ENCODE results near the gene ARHGEF28. TPM values are rescaled to one million over a fixed set of nuclear protein-coding genes. Genes with fewer than 3 reads are reported as not detected.
A peak's percentile ranks its signal among the peaks of the same experiment; 100 is the strongest.

Gene ARHGEF28
- polyA plus RNA-seq, 3 donors: not detected

DNA sequence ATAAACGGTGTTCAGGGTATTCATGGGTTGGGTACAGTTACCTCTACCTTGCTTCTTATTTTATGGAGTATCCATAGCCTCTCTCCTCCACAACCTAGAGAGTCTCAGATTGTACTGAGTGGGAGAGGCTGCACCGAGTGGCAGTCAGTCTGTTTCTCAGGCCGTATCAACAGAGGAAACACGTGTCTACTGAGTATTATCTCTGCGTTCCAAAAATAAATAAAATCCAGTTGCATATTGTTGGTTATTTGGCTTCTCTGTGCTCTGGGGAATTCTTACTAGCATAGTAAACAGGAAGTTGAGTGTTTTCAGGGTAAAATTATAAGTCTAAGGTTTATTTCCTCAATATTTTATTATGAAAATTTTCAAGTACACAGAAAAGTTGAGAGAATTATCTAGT, 231.0 kb downstream of the ARHGEF28 start:
- TF ChIP-seq CTCF (IDR thresholded peaks at IDR 0.05): no peak
- DNase-seq: peak in 1 of 3 donors; percentile 13
- Mint-ChIP-seq H3K27me3 (ENCODE audit: low read depth in 3 of 3) (peaks cover 0 to 2% (median 0%) of the 10 kb centered on the region in 3 donors), H3K4me1 (peaks cover 55% of the 10 kb centered on the region), H3K9me3 (peaks cover 0 to 2% (median 0%) of the 10 kb centered on the region in 7 donors), H3K4me3 (no peak overlapping the region), H3K27ac (peak overlapping the region in 2 of 7 donors; percentile 43 to 62), H3K36me3 (no peaks in the 10 kb centered on the region)
- Histone ChIP-seq H4K20me1 (ENCODE audit: insufficient read depth, low read length) (no peaks in the 10 kb centered on the region), H3K27ac (ENCODE audit: low read depth in 1 of 2, low read length in 2 of 2) (no peak overlapping the region), H3K4me3 (replicated peaks in 1 of 3; ENCODE audit: low read depth in 2 of 3, low read length in 3 of 3) (no peak overlapping the region), H3K79me2 (ENCODE audit: insufficient read depth, low read length) (no peaks in the 10 kb centered on the region), H3K9ac (ENCODE audit: insufficient read depth, low read length, poor library complexity, severe bottlenecking) (no peak overlapping the region), H2AFZ (ENCODE audit: insufficient read depth, low read depth, low read length, poor library complexity, severe bottlenecking) (no peak overlapping the region), H3K9me3 (replicated peaks in 1 of 2; ENCODE audit: control insufficient read depth in 1 of 2, insufficient read depth in 1 of 2, low read length in 2 of 2) (no peaks in the 10 kb centered on the region), H3K27me3 (ENCODE audit: control insufficient read depth in 2 of 2, insufficient read depth in 2 of 2, low read length in 2 of 2) (no peaks in the 10 kb centered on the region), H3K36me3 (replicated peaks in 1 of 2; ENCODE audit: control insufficient read depth in 1 of 2, insufficient read depth in 2 of 2, low read length in 2 of 2) (no peaks in the 10 kb centered on the region), H3K4me2 (replicated peaks; ENCODE audit: extremely low read depth, low read length, poor library complexity, severe bottlenecking) (no peak overlapping the region), H3K4me1 (ENCODE audit: control insufficient read depth in 1 of 2, insufficient read depth in 2 of 2, low read length in 2 of 2) (peaks cover 37 to 60% of the 10 kb centered on the region in 2 donors)
- no CpG with 5 or more reads among the region's 5 CpGs for WGBS (ENCODE audit: insufficient coverage)
- intact Hi-C loops (cut with micrococcal nuclease): no loop called here

DNA sequence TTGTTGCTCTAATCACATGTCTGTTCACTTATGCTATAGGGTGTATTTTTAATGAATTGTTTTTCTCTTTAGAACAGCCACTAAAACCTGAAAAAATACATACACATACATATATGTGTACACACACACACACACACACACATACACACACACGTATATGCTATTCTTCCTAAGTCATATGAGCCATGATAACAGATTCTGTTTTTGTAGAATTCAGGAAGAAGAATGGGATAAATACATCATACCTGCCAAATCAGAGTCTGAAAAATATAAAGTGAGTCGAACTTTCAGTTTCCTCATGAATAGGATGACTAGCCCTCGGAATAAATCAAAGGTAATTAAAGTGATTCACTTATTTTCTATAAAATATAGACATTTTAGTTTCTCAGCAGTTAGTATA, 231.4 kb downstream of the ARHGEF28 start:
- H3K27me3 ChIP-seq (ENCODE audit: control insufficient read depth in 2 of 2, insufficient read depth in 2 of 2, low read length in 2 of 2): no peaks in the 10 kb centered on the region
- no peaks in the 10 kb centered on the region for H3K36me3 ChIP-seq (replicated peaks in 1 of 2; ENCODE audit: control insufficient read depth in 1 of 2, insufficient read depth in 2 of 2, low read length in 2 of 2)
- H4K20me1 ChIP-seq (ENCODE audit: insufficient read depth, low read length): no peaks in the 10 kb centered on the region
- no peak overlapping the region for H3K4me2 ChIP-seq (replicated peaks; ENCODE audit: extremely low read depth, low read length, poor library complexity, severe bottlenecking)
- H3K9me3 ChIP-seq (replicated peaks in 1 of 2; ENCODE audit: control insufficient read depth in 1 of 2, insufficient read depth in 1 of 2, low read length in 2 of 2): no peaks in the 10 kb centered on the region
- no peak for TF ChIP-seq CTCF (IDR thresholded peaks at IDR 0.05)
- H3K4me1 ChIP-seq (ENCODE audit: control insufficient read depth in 1 of 2, insufficient read depth in 2 of 2, low read length in 2 of 2): peaks cover 37 to 64% of the 10 kb centered on the region in 2 donors
- intact Hi-C loops (cut with micrococcal nuclease): no loop called here
- no peak overlapping the region for H3K9ac ChIP-seq (ENCODE audit: insufficient read depth, low read length, poor library complexity, severe bottlenecking)
- H3K4me1 Mint-ChIP-seq: peaks cover 59% of the 10 kb centered on the region
- H3K79me2 ChIP-seq (ENCODE audit: insufficient read depth, low read length): no peaks in the 10 kb centered on the region
- H3K27ac ChIP-seq (ENCODE audit: low read depth in 1 of 2, low read length in 2 of 2): no peak overlapping the region
- H3K27ac Mint-ChIP-seq: peak overlapping the region in 1 of 7 donors; percentile 43
- H2AFZ ChIP-seq (ENCODE audit: insufficient read depth, low read depth, low read length, poor library complexity, severe bottlenecking): no peak overlapping the region
- no CpG with 5 or more reads among the region's 3 CpGs for WGBS (ENCODE audit: insufficient coverage)
- no peak overlapping the region for H3K4me3 ChIP-seq (replicated peaks in 1 of 3; ENCODE audit: low read depth in 2 of 3, low read length in 3 of 3)
- no peaks in the 10 kb centered on the region for H3K36me3 Mint-ChIP-seq
- H3K9me3 Mint-ChIP-seq: peaks cover 0 to 2% (median 0%) of the 10 kb centered on the region in 7 donors
- no peak overlapping the region for H3K4me3 Mint-ChIP-seq
- no peak for DNase-seq
- peaks cover 0 to 2% (median 0%) of the 10 kb centered on the region in 3 donors for H3K27me3 Mint-ChIP-seq (ENCODE audit: low read depth in 3 of 3)

Data from CD14-positive monocyte (primary cell).